Measurements from ENCODE around the gene SOCS1. TPM values are rescaled to one million over a fixed set of nuclear protein-coding genes. Genes with fewer than 3 reads are reported as not detected.

SOCS1 gene
- total RNA-seq, 1 donor from 2014 or later: 11.1 TPM

- no peak for DNase-seq
- H3K4me1 Mint-ChIP-seq (ENCODE audit: low read depth, unreplicated experiment): no peaks in the 10 kb centered on the region
- no peak overlapping the region for H3K4me3 Mint-ChIP-seq (ENCODE audit: unreplicated experiment)
- peak; percentile 89 for TF ChIP-seq CTCF (IDR thresholded peaks at IDR 0.05; ENCODE audit: partially characterized antibody, unreplicated experiment)
- peaks cover 7% of the 10 kb centered on the region for H3K27me3 Mint-ChIP-seq (ENCODE audit: unreplicated experiment)
- H3K36me3 Mint-ChIP-seq (ENCODE audit: unreplicated experiment): no peaks in the 10 kb centered on the region
- peaks cover 5% of the 10 kb centered on the region for H3K9me3 Mint-ChIP-seq (ENCODE audit: unreplicated experiment)
- H3K27ac Mint-ChIP-seq (ENCODE audit: unreplicated experiment): no peak overlapping the region
Observed at GRCh38 chr16:11218604-11218962, 37.4 kb downstream of the SOCS1 start.

GRCh38 chr16:11217651-11218603 is 38.1 kb downstream of the SOCS1 start:
- peaks cover 7% of the 10 kb centered on the region for H3K27me3 Mint-ChIP-seq (ENCODE audit: unreplicated experiment)
- no peak overlapping the region for H3K4me3 Mint-ChIP-seq (ENCODE audit: unreplicated experiment)
- DNase-seq: no peak
- peaks cover 4% of the 10 kb centered on the region for H3K9me3 Mint-ChIP-seq (ENCODE audit: unreplicated experiment)
- TF ChIP-seq CTCF (IDR thresholded peaks at IDR 0.05; ENCODE audit: partially characterized antibody, unreplicated experiment): no peak
- H3K36me3 Mint-ChIP-seq (ENCODE audit: unreplicated experiment): no peaks in the 10 kb centered on the region
- H3K27ac Mint-ChIP-seq (ENCODE audit: unreplicated experiment): no peak overlapping the region
- no peaks in the 10 kb centered on the region for H3K4me1 Mint-ChIP-seq (ENCODE audit: low read depth, unreplicated experiment)

DNA sequence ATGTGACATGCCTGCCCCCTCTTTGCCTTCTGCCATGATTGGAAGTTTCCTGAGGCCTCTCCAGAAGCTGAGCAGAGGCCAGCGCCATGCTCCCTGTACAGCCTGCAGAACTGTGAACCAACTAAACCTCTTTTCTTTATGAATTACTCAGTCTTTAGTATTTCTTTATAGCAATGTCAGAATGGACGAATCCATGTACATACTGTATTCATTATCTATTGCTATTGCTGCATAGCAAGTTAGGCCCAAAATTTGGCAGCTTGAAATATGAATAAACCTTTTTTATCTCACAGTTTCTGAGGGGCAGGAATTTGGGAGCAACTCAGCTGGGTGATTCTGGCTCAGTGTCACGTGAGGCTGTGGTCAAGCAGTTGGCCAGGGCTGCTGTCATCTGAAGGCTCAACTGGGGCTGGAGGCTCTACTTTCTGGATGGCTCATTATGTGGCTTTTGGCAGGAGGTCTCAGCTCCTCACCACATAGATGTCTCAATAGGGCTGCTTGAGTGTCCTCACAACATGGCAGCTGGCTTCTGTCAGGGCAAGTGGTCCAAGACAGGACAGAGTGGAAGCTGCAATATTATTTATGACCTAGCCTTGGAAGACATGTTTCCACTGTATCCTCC is 40.0 kb downstream of the SOCS1 start:
- peaks cover 7% of the 10 kb centered on the region for H3K27me3 Mint-ChIP-seq (ENCODE audit: unreplicated experiment)
- no peak for DNase-seq
- no peaks in the 10 kb centered on the region for H3K36me3 Mint-ChIP-seq (ENCODE audit: unreplicated experiment)
- H3K4me1 Mint-ChIP-seq (ENCODE audit: low read depth, unreplicated experiment): peaks cover 1% of the 10 kb centered on the region
- H3K27ac Mint-ChIP-seq (ENCODE audit: unreplicated experiment): no peak overlapping the region
- H3K4me3 Mint-ChIP-seq (ENCODE audit: unreplicated experiment): no peak overlapping the region
- H3K9me3 Mint-ChIP-seq (ENCODE audit: unreplicated experiment): peaks cover 3% of the 10 kb centered on the region
- no peak for TF ChIP-seq CTCF (IDR thresholded peaks at IDR 0.05; ENCODE audit: partially characterized antibody, unreplicated experiment)

DNA sequence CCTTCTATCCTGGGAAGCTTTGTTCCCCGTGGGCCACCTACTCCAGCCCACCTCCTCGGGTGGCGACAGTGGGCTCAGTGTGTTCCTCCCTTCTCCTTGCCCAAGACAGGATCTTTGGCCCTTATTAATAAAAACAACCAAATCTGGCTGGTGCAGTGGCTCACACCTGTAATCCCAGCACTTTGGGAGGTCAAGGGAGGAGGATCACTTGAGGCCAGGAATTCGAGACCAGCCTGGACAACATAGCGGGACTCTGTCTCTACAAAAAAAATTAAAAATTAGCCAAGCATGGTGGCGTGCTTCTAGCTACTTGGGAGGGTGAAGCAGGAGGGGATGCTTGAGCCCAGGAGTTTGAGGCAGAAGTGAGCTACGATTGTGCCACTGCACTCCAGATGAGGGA is 42.2 kb downstream of the SOCS1 start:
- H3K36me3 Mint-ChIP-seq (ENCODE audit: unreplicated experiment): no peaks in the 10 kb centered on the region
- peaks cover 5% of the 10 kb centered on the region for H3K27me3 Mint-ChIP-seq (ENCODE audit: unreplicated experiment)
- no peak for TF ChIP-seq CTCF (IDR thresholded peaks at IDR 0.05; ENCODE audit: partially characterized antibody, unreplicated experiment)
- no peak overlapping the region for H3K27ac Mint-ChIP-seq (ENCODE audit: unreplicated experiment)
- no peak overlapping the region for H3K4me3 Mint-ChIP-seq (ENCODE audit: unreplicated experiment)
- DNase-seq: no peak
- H3K9me3 Mint-ChIP-seq (ENCODE audit: unreplicated experiment): peaks cover 6% of the 10 kb centered on the region
- peaks cover 1% of the 10 kb centered on the region for H3K4me1 Mint-ChIP-seq (ENCODE audit: low read depth, unreplicated experiment)

DNA sequence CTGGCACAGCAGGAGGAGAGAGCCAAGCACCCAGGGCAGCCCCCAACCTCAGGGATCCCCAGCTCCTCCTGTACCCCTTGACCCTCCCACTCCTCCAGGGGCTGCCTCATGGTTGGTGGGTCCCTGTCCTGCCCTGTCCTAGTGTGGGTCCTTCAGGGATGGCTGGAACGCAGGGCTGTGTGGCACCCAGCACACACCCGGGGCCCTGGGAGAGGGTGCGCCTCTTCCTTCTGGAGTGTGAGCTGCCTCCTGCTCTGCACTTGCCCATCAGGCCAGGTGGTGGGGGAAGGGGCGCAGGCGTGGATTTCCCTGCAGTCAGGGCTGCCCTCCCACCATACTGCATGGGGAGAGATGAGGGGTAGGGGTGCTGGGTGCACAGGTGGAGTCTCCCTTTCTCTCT is 42.6 kb downstream of the SOCS1 start:
- H3K36me3 Mint-ChIP-seq (ENCODE audit: unreplicated experiment): no peaks in the 10 kb centered on the region

More for the DNA sequence above, 42.6 kb downstream of the SOCS1 start:
- Mint-ChIP-seq H3K9me3 (ENCODE audit: unreplicated experiment) (peaks cover 6% of the 10 kb centered on the region), H3K27me3 (ENCODE audit: unreplicated experiment) (peaks cover 5% of the 10 kb centered on the region), H3K4me1 (ENCODE audit: low read depth, unreplicated experiment) (peaks cover 1% of the 10 kb centered on the region), H3K27ac (ENCODE audit: unreplicated experiment) (no peak overlapping the region), H3K4me3 (ENCODE audit: unreplicated experiment) (no peak overlapping the region)
- no peak for DNase-seq
- no peak for TF ChIP-seq CTCF (IDR thresholded peaks at IDR 0.05; ENCODE audit: partially characterized antibody, unreplicated experiment)
